Measurements from ENCODE around the gene SPTLC3. TPM values are rescaled to one million over a fixed set of nuclear protein-coding genes. Genes with fewer than 3 reads are reported as not detected.
A peak's percentile ranks its signal among the peaks of the same experiment; 100 is the strongest.

Gene SPTLC3
- total and polyA plus RNA-seq, 3 experiments from 2014 or later, result 1.7 TPM; not detected in 2

GRCh38 chr20:13111249-13111911 is 102.6 kb downstream of the SPTLC3 start:
- Mint-ChIP-seq H3K9me3 (no peaks in the 10 kb centered on the region), H3K27ac (no peak overlapping the region), H3K27me3 (peaks cover 5 to 10% of the 10 kb centered on the region in 2 donors), H3K4me1 (no peaks in the 10 kb centered on the region), H3K4me3 (no peak overlapping the region), H3K36me3 (no peaks in the 10 kb centered on the region)
- H3K27me3 ChIP-seq (ENCODE audit: insufficient read depth, low read length, poor library complexity, severe bottlenecking), result no peaks in the 10 kb centered on the region
- ChIA-PET POLR2A (no interaction called here), CTCF (interaction anchor here (1.9 kb wide), 1 partner anchor 9 kb away, joined by 7 read pairs; no protein-coding TSS in a partner anchor)
- no peaks in the 10 kb centered on the region for H3K9me3 ChIP-seq (ENCODE audit: low read length)
- DNase-seq, result no peak
- H3K4me3 ChIP-seq (ENCODE audit: low read length), result no peak overlapping the region
- no peaks in the 10 kb centered on the region for H3K4me1 ChIP-seq (ENCODE audit: insufficient read depth, low read length)
- H3K36me3 ChIP-seq (ENCODE audit: insufficient read depth, low read length), result no peaks in the 10 kb centered on the region
- H3K27ac ChIP-seq (ENCODE audit: low read depth, low read length), result no peak overlapping the region

GRCh38 chr20:13113731-13114130 is 105.0 kb downstream of the SPTLC3 start:
- Histone ChIP-seq H3K4me1 (ENCODE audit: insufficient read depth, low read length) (no peaks in the 10 kb centered on the region), H3K9me3 (ENCODE audit: low read length) (no peaks in the 10 kb centered on the region), H3K36me3 (ENCODE audit: insufficient read depth, low read length) (no peaks in the 10 kb centered on the region), H3K27ac (ENCODE audit: low read depth, low read length) (no peak overlapping the region), H3K4me3 (ENCODE audit: low read length) (no peak overlapping the region), H3K27me3 (ENCODE audit: insufficient read depth, low read length, poor library complexity, severe bottlenecking) (no peaks in the 10 kb centered on the region)
- peaks cover 0 to 5% of the 10 kb centered on the region in 2 donors for H3K27me3 Mint-ChIP-seq
- ChIA-PET CTCF (no interaction called here), POLR2A (no interaction called here)
- no peak for DNase-seq
- no peaks in the 10 kb centered on the region for H3K4me1 Mint-ChIP-seq
- no peaks in the 10 kb centered on the region for H3K9me3 Mint-ChIP-seq
- H3K4me3 Mint-ChIP-seq, result no peak overlapping the region
- H3K27ac Mint-ChIP-seq, result no peak overlapping the region
- H3K36me3 Mint-ChIP-seq, result no peaks in the 10 kb centered on the region

- Mint-ChIP-seq H3K4me3 (no peak overlapping the region), H3K27me3 (peaks cover 2 to 5% of the 10 kb centered on the region in 2 donors), H3K9me3 (no peaks in the 10 kb centered on the region)
These were observed 108.4 kb downstream of the SPTLC3 start for GRCh38 chr20:13117200-13117599.

GRCh38 chr20:13118676-13119075 is 109.9 kb downstream of the SPTLC3 start:
- Mint-ChIP-seq H3K9me3 (no peaks in the 10 kb centered on the region), H3K4me3 (no peak overlapping the region), H3K4me1 (no peaks in the 10 kb centered on the region), H3K36me3 (no peaks in the 10 kb centered on the region), H3K27ac (no peak overlapping the region), H3K27me3 (peaks cover 0 to 5% of the 10 kb centered on the region in 2 donors)
- no peaks in the 10 kb centered on the region for H3K9me3 ChIP-seq (ENCODE audit: low read length)
- no peak for DNase-seq
- H3K4me3 ChIP-seq (ENCODE audit: low read length), result no peak overlapping the region
- no peaks in the 10 kb centered on the region for H3K36me3 ChIP-seq (ENCODE audit: insufficient read depth, low read length)
- no peak overlapping the region for H3K27ac ChIP-seq (ENCODE audit: low read depth, low read length)
- ChIA-PET POLR2A (no interaction called here), CTCF (interaction anchor here (1.0 to 4.2 kb wide), 7 partner anchors 40 to 653 kb away, joined by 3 to 35 read pairs (median 4); no protein-coding TSS in a partner anchor)
- H3K27me3 ChIP-seq (ENCODE audit: insufficient read depth, low read length, poor library complexity, severe bottlenecking), result no peaks in the 10 kb centered on the region
- H3K4me1 ChIP-seq (ENCODE audit: insufficient read depth, low read length), result no peaks in the 10 kb centered on the region

More at GRCh38 chr20:13117200-13117599, 108.4 kb downstream of the SPTLC3 start:
- CTCF ChIA-PET, result interaction anchor here (0.9 to 4.2 kb wide), 4 partner anchors 10 to 430 kb away, joined by 3 to 35 read pairs (median 7); no protein-coding TSS in a partner anchor
- no peak for DNase-seq
- Mint-ChIP-seq H3K27ac (no peak overlapping the region), H3K4me1 (no peaks in the 10 kb centered on the region), H3K36me3 (no peaks in the 10 kb centered on the region)
- no peak overlapping the region for H3K4me3 ChIP-seq (ENCODE audit: low read length)
- no peaks in the 10 kb centered on the region for H3K36me3 ChIP-seq (ENCODE audit: insufficient read depth, low read length)
- no peaks in the 10 kb centered on the region for H3K27me3 ChIP-seq (ENCODE audit: insufficient read depth, low read length, poor library complexity, severe bottlenecking)
- H3K9me3 ChIP-seq (ENCODE audit: low read length), result no peaks in the 10 kb centered on the region
- no peaks in the 10 kb centered on the region for H3K4me1 ChIP-seq (ENCODE audit: insufficient read depth, low read length)
- H3K27ac ChIP-seq (ENCODE audit: low read depth, low read length), result no peak overlapping the region
- POLR2A ChIA-PET, result no interaction called here

- Mint-ChIP-seq H3K4me1 (no peaks in the 10 kb centered on the region), H3K4me3 (no peak overlapping the region), H3K36me3 (no peaks in the 10 kb centered on the region), H3K27ac (no peak overlapping the region), H3K9me3 (no peaks in the 10 kb centered on the region), H3K27me3 (peaks cover 0 to 5% of the 10 kb centered on the region in 2 donors)
- no peaks in the 10 kb centered on the region for H3K9me3 ChIP-seq (ENCODE audit: low read length)
- no peak overlapping the region for H3K4me3 ChIP-seq (ENCODE audit: low read length)
- H3K27ac ChIP-seq (ENCODE audit: low read depth, low read length), result no peak overlapping the region
- POLR2A ChIA-PET, result interaction anchor here (0.6 kb wide), 1 partner anchor 102 kb away, joined by 4 read pairs; the partner anchor contains the start of gene ISM1
- no peaks in the 10 kb centered on the region for H3K4me1 ChIP-seq (ENCODE audit: insufficient read depth, low read length)
- H3K27me3 ChIP-seq (ENCODE audit: insufficient read depth, low read length, poor library complexity, severe bottlenecking), result no peaks in the 10 kb centered on the region
- H3K36me3 ChIP-seq (ENCODE audit: insufficient read depth, low read length), result no peaks in the 10 kb centered on the region
- peak in 3 of 5 donors; percentile 43 to 58 (median 45) for DNase-seq
- CTCF ChIA-PET, result interaction anchor here (1.0 to 4.2 kb wide), 9 partner anchors 9 to 652 kb away, joined by 3 to 35 read pairs (median 4); no protein-coding TSS in a partner anchor
These were observed 110.8 kb downstream of the SPTLC3 start for GRCh38 chr20:13119583-13119982.

- no peak for DNase-seq
- ChIA-PET CTCF (interaction anchor here (1.1 to 4.2 kb wide), 6 partner anchors 10 to 426 kb away, joined by 3 to 35 read pairs (median 6); no protein-coding TSS in a partner anchor), POLR2A (no interaction called here)
- Mint-ChIP-seq H3K4me3 (no peak overlapping the region), H3K4me1 (no peaks in the 10 kb centered on the region), H3K36me3 (no peaks in the 10 kb centered on the region), H3K27me3 (peaks cover 0 to 5% of the 10 kb centered on the region in 2 donors), H3K9me3 (no peaks in the 10 kb centered on the region), H3K27ac (no peak overlapping the region)
- Histone ChIP-seq H3K4me1 (ENCODE audit: insufficient read depth, low read length) (no peaks in the 10 kb centered on the region), H3K9me3 (ENCODE audit: low read length) (no peaks in the 10 kb centered on the region), H3K27me3 (ENCODE audit: insufficient read depth, low read length, poor library complexity, severe bottlenecking) (no peaks in the 10 kb centered on the region), H3K36me3 (ENCODE audit: insufficient read depth, low read length) (no peaks in the 10 kb centered on the region), H3K4me3 (ENCODE audit: low read length) (no peak overlapping the region), H3K27ac (ENCODE audit: low read depth, low read length) (no peak overlapping the region)
These were observed 111.7 kb downstream of the SPTLC3 start for GRCh38 chr20:13120471-13120870.

- no peaks in the 10 kb centered on the region for H3K4me1 Mint-ChIP-seq
- no peaks in the 10 kb centered on the region for H3K9me3 ChIP-seq (ENCODE audit: low read length)
- POLR2A ChIA-PET, result no interaction called here
These were observed 113.2 kb downstream of the SPTLC3 start for GRCh38 chr20:13121840-13122515.

GRCh38 chr20:13125486-13125885 is 116.7 kb downstream of the SPTLC3 start:
- no peak for DNase-seq
- H3K4me1 ChIP-seq (ENCODE audit: insufficient read depth, low read length), result no peaks in the 10 kb centered on the region
- H3K4me3 ChIP-seq (ENCODE audit: low read length), result no peak overlapping the region
- H3K9me3 ChIP-seq (ENCODE audit: low read length), result no peaks in the 10 kb centered on the region
- H3K36me3 ChIP-seq (ENCODE audit: insufficient read depth, low read length), result no peaks in the 10 kb centered on the region
- Mint-ChIP-seq H3K4me3 (no peak overlapping the region), H3K9me3 (no peaks in the 10 kb centered on the region), H3K27ac (no peak overlapping the region), H3K27me3 (no peaks in the 10 kb centered on the region), H3K36me3 (peaks cover 0 to 9% (median 0%) of the 10 kb centered on the region in 3 donors), H3K4me1 (no peaks in the 10 kb centered on the region)
- no peaks in the 10 kb centered on the region for H3K27me3 ChIP-seq (ENCODE audit: insufficient read depth, low read length, poor library complexity, severe bottlenecking)
- POLR2A ChIA-PET, result no interaction called here
- CTCF ChIA-PET, result interaction anchor here (0.7 kb wide), 1 partner anchor 137 kb away, joined by 3 read pairs; no protein-coding TSS in a partner anchor
- no peak overlapping the region for H3K27ac ChIP-seq (ENCODE audit: low read depth, low read length)

More at GRCh38 chr20:13121840-13122515, 113.2 kb downstream of the SPTLC3 start:
- Histone ChIP-seq H3K4me3 (ENCODE audit: low read length) (no peak overlapping the region), H3K36me3 (ENCODE audit: insufficient read depth, low read length) (no peaks in the 10 kb centered on the region), H3K27ac (ENCODE audit: low read depth, low read length) (no peak overlapping the region), H3K27me3 (ENCODE audit: insufficient read depth, low read length, poor library complexity, severe bottlenecking) (no peaks in the 10 kb centered on the region), H3K4me1 (ENCODE audit: insufficient read depth, low read length) (no peaks in the 10 kb centered on the region)
- Mint-ChIP-seq H3K9me3 (no peaks in the 10 kb centered on the region), H3K4me3 (no peak overlapping the region), H3K27ac (no peak overlapping the region), H3K36me3 (no peaks in the 10 kb centered on the region), H3K27me3 (peaks cover 0 to 5% of the 10 kb centered on the region in 2 donors)
- DNase-seq, result no peak
- CTCF ChIA-PET, result interaction anchor here (1.2 to 2.4 kb wide), 3 partner anchors 26 to 425 kb away, joined by 4 to 9 read pairs (median 4); no protein-coding TSS in a partner anchor
